ENCODE data around the gene DHRS7B. TPM values are rescaled to one million over a fixed set of nuclear protein-coding genes. Genes with fewer than 3 reads are reported as not detected.

The DHRS7B gene
- total and polyA plus RNA-seq, 9 of the 15 experiments (the other 6 are each of a cell fraction or from before 2014, with no cell fraction given), result 8.0 to 30.7 (median 14.8) TPM

DNA sequence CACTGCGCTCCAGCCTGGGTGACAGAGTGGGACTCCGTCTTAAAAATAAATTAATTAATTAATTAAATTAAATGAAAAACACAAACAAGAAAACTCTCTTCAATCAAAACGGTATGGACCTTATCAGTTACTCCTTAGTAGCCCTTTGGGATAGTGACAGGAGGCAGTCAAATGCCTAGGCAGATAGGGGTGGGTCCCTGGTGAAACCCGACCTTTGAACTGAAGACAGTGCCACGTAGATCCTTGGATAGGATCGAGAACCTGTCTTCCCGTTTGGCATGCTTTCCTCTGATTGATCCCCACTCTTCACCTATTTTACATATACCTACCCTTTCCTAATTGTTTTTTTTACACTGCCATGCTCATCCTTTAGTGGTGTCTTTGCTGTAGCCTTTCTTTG lies 22.2 kb upstream of the DHRS7B start:
- DNase-seq (ENCODE audit: extremely low read depth in 1 of 4, low spot score in 3 of 4), result no peak
- H3K27ac ChIP-seq (ENCODE audit: extremely low read depth, low read depth, low read length), result no peak overlapping the region
- no peaks in the 10 kb centered on the region for H3K9me3 ChIP-seq (replicated peaks; ENCODE audit: control insufficient read depth, insufficient read depth, low read depth, low read length)
- ChIA-PET POLR2A (no interaction called here), CTCF (ENCODE audit: low intra/inter-chr PET ratio) (no interaction called here)
- no TSS peak for BruUV-seq (replicated peaks)
- H3K9me1 ChIP-seq (ENCODE audit: control insufficient read depth, insufficient read depth, low read length), result no peaks in the 10 kb centered on the region
- TF ChIP-seq, protein P1, sequence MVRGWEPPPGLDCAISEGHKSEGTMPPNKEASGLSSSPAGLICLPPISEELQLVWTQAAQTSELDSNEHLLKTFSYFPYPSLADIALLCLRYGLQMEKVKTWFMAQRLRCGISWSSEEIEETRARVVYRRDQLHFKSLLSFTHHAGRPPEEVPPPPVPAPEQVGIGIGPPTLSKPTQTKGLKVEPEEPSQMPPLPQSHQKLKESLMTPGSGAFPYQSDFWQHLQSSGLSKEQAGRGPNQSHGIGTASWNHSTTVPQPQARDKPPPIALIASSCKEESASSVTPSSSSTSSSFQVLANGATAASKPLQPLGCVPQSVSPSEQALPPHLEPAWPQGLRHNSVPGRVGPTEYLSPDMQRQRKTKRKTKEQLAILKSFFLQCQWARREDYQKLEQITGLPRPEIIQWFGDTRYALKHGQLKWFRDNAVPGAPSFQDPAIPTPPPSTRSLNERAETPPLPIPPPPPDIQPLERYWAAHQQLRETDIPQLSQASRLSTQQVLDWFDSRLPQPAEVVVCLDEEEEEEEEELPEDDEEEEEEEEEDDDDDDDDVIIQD (CRISPR knock-in tag; IDR thresholded peaks at IDR 0.05), result no peak
- no peak for TF ChIP-seq RB1 (IDR thresholded peaks at IDR 0.05; ENCODE audit: low read depth)
- no peak for TF ChIP-seq ZNF584 (CRISPR knock-in tag; IDR thresholded peaks at IDR 0.05; ENCODE audit: low read depth)
- no peak for TF ChIP-seq IRF9 (tag; IDR thresholded peaks at IDR 0.05)
- TF ChIP-seq NFIX (CRISPR knock-in tag; IDR thresholded peaks at IDR 0.05; ENCODE audit: low read depth), result no peak
- TF ChIP-seq, protein P2, sequence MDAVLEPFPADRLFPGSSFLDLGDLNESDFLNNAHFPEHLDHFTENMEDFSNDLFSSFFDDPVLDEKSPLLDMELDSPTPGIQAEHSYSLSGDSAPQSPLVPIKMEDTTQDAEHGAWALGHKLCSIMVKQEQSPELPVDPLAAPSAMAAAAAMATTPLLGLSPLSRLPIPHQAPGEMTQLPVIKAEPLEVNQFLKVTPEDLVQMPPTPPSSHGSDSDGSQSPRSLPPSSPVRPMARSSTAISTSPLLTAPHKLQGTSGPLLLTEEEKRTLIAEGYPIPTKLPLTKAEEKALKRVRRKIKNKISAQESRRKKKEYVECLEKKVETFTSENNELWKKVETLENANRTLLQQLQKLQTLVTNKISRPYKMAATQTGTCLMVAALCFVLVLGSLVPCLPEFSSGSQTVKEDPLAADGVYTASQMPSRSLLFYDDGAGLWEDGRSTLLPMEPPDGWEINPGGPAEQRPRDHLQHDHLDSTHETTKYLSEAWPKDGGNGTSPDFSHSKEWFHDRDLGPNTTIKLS (IDR thresholded peaks at IDR 0.05; ENCODE audit: borderline replicate concordance, low read depth), result no peak
- TF ChIP-seq CHD2 (IDR thresholded peaks at IDR 0.05; ENCODE audit: low read depth, low read length), result no peak
- no peak for TF ChIP-seq PREB (CRISPR knock-in tag; IDR thresholded peaks at IDR 0.05)
- no peak for TF ChIP-seq ETS2 (tag; IDR thresholded peaks at IDR 0.05; ENCODE audit: borderline replicate concordance, poor library complexity, severe bottlenecking)
- TF ChIP-seq YY1 (IDR thresholded peaks at IDR 0.05; ENCODE audit: borderline replicate concordance in 1 of 3, control insufficient read depth in 1 of 3, extremely low read depth in 1 of 3, insufficient read depth in 3 of 3, insufficient read length in 1 of 3, insufficient replicate concordance in 2 of 3, low read depth in 1 of 3, low read length in 2 of 3), result no peak
- TF ChIP-seq IFI16 (CRISPR knock-in tag; IDR thresholded peaks at IDR 0.05), result no peak
- TF ChIP-seq STAT5B (CRISPR knock-in tag; IDR thresholded peaks at IDR 0.05), result no peak
- TF ChIP-seq NCOA6 (IDR thresholded peaks at IDR 0.05), result no peak
- TF ChIP-seq STAT5A (IDR thresholded peaks at IDR 0.05; ENCODE audit: borderline replicate concordance, low read length), result no peak
- no peak for TF ChIP-seq ZNF324 (CRISPR knock-in tag; IDR thresholded peaks at IDR 0.05)
- no peak for TF ChIP-seq ZBTB7A (IDR thresholded peaks at IDR 0.05; ENCODE audit: borderline replicate concordance, control insufficient read depth, low read depth, low read length)
- no peak for FAIRE-seq
- no peak overlapping the region for H2AFZ ChIP-seq (ENCODE audit: low read depth, low read length)
- no peaks in the 10 kb centered on the region for H4K20me1 ChIP-seq (replicated peaks; ENCODE audit: control insufficient read depth, insufficient read depth, low read length)
- H3K4me2 ChIP-seq (ENCODE audit: insufficient read depth, low read length), result no peak overlapping the region
- no peaks in the 10 kb centered on the region for H3K79me2 ChIP-seq (ENCODE audit: control insufficient read depth, insufficient read depth, low read length)
- H3K36me3 ChIP-seq (ENCODE audit: control insufficient read depth, insufficient read depth, low read length), result no peaks in the 10 kb centered on the region
- H3K4me3 ChIP-seq, result no peak overlapping the region
- intact Hi-C loops (cut with micrococcal nuclease) (no loop called here), in situ Hi-C loops (cut with MboI) (no loop called here)
- ATAC-seq, result no peak
- H3K9ac ChIP-seq (ENCODE audit: insufficient read depth in 1 of 2, low read depth in 2 of 2, low read length in 2 of 2), result no peak overlapping the region
- 56% methylated on average over 6 of the region's 7 CpGs for WGBS (ENCODE audit: insufficient coverage, low coverage, missing lambda C conversion rate)
- peaks cover 0 to 3% of the 10 kb centered on the region in 2 experiments; a peak in 1 of 5 replicates for H3K4me1 ChIP-seq (replicated peaks in 1 of 2; ENCODE audit: control insufficient read depth in 2 of 2, insufficient read depth in 2 of 2, low read length in 2 of 2)
- H3K27me3 ChIP-seq (ENCODE audit: control insufficient read depth in 2 of 2, insufficient read depth in 2 of 2, low read length in 2 of 2), result no peaks in the 10 kb centered on the region
